Measurements from ENCODE around the gene SMC1B.

GRCh38 chr22:45329530-45329936 is 83.9 kb downstream of the SMC1B start:
- TF ChIP-seq POLR2AphosphoS5 (IDR thresholded peaks at IDR 0.05; ENCODE audit: low read depth, low read length) (no peak), REST (IDR thresholded peaks at IDR 0.05; ENCODE audit: insufficient read depth in 1 of 2, low read depth in 2 of 2, low read length in 2 of 2) (no peak), SIN3A (IDR thresholded peaks at IDR 0.05; ENCODE audit: borderline replicate concordance, insufficient read depth, low read length) (no peak)

Data from PFSK-1 (cell line).